GM12878 (cell line): Measurements from ENCODE around the gene DLX5. TPM values are rescaled to one million over a fixed set of nuclear protein-coding genes. Genes with fewer than 3 reads are reported as not detected.

Experiments used
- ATAC-seq: fragments of 200-7000 bp; cut with Tn5 transposase; 3 replicates; pipeline ENCODE4 v1.9.1; 2020; ENCODE audit warnings: mild to moderate bottlenecking, moderate library complexity
- BruUV-seq: library from RNA; stranded (reverse); fragments of 400-500 nt; replicated peaks from 2 replicates; lab custom pipeline; 2021; lab: Mats Ljungman, UMichigan
- CTCF ChIA-PET: fragments of 300-600 bp; sonication (Branson Sonifier 250); formaldehyde crosslinking; extraction: SDS; loops from one replicate; lab custom pipeline; 2021; ENCODE audit warnings: inconsistent platforms; lab: Yijun Ruan, JAX
- POLR2A ChIA-PET: fragments of 350-600 bp; formaldehyde crosslinking; extraction: SDS; loops from one replicate; lab custom pipeline; 2021; ENCODE audit warnings: inconsistent platforms; lab: Charles Lee
- RAD21 ChIA-PET: fragments of 300-600 bp; sonication (Branson Sonifier 250); formaldehyde crosslinking; loops from one replicate; lab custom pipeline; 2023; ENCODE audit warnings: antibody characterized with exemption; ENCODE audit not compliant: unreplicated experiment; lab: Charles Lee
- SMC1A ChIA-PET: fragments of 300-600 bp; sonication (Branson Sonifier 250); formaldehyde crosslinking; loops from one replicate; lab custom pipeline; 2023; ENCODE audit not compliant: unreplicated experiment, uncharacterized antibody; lab: Charles Lee
- DNase-seq: peaks from one replicate; pipeline ENCODE4 v3.0.0-alpha.2; 2011; ENCODE audit warnings: low read depth, low spot score
- FAIRE-seq: peaks from 3 replicates; lab custom pipeline; 2011; peaks lifted over from hg19 to GRCh38; lab: Jason Lieb, UNC
- H2AFZ ChIP-seq: 2 replicates; pipeline ENCODE4 v1.6.0; 2011; ENCODE audit warnings: low read depth, low read length, control low read depth; ENCODE audit not compliant: control insufficient read depth
- H3K27ac ChIP-seq: 2 replicates; pipeline ENCODE4 v1.5.1; 2011; ENCODE audit warnings: control low read depth; ENCODE audit not compliant: control insufficient read depth, insufficient read depth
- H3K27me3 ChIP-seq, 2 experiments: replicated peaks in 1 of 2; 2 replicates each; pipeline versions ENCODE4 v1.6.0 to v1.6.1; 2011; ENCODE audit warnings: low read length in 1 of 2; ENCODE audit not compliant: control insufficient read depth in 2 of 2, insufficient read depth in 2 of 2
- H3K36me3 ChIP-seq, 2 experiments: 2 replicates each; pipeline ENCODE4 v1.5.1; 2011; ENCODE audit warnings: low read length in 1 of 2; ENCODE audit not compliant: control insufficient read depth in 2 of 2, insufficient read depth in 2 of 2
- H3K4me1 ChIP-seq: 2 replicates; pipeline ENCODE4 v1.6.1; 2011; ENCODE audit warnings: mild to moderate bottlenecking, low read length, moderate library complexity, mixed read lengths; ENCODE audit not compliant: control insufficient read depth, insufficient read depth
- H3K4me2 ChIP-seq: 2 replicates; pipeline ENCODE4 v1.6.0; 2011; ENCODE audit warnings: control low read depth; ENCODE audit not compliant: control insufficient read depth, insufficient read depth
- H3K4me3 ChIP-seq: fragments of 200-600 bp; sonication (generic); 2 replicates; pipeline ENCODE4 v1.5.1; 2016
- H3K79me2 ChIP-seq: 2 replicates; pipeline ENCODE4 v1.6.0; 2011; ENCODE audit warnings: low read length; ENCODE audit not compliant: control insufficient read depth, insufficient read depth
- H3K9ac ChIP-seq: 2 replicates; pipeline ENCODE4 v1.8.0; 2011; ENCODE audit warnings: low read length, control low read depth, mixed read lengths; ENCODE audit not compliant: control insufficient read depth, insufficient read depth
- H3K9me3 ChIP-seq: replicated peaks from 3 replicates; pipeline ENCODE4 v1.5.1; 2011; ENCODE audit warnings: mild to moderate bottlenecking, low read length; ENCODE audit not compliant: control insufficient read depth, insufficient read depth
- H4K20me1 ChIP-seq: 2 replicates; pipeline ENCODE4 v1.6.0; 2011; ENCODE audit not compliant: control insufficient read depth, insufficient read depth
- CBX5 ChIP-seq: sonication (generic); IDR thresholded peaks from 2 replicates; pipeline ENCODE4 v1.6.1; 2016; ENCODE audit warnings: low read depth, moderate library complexity, mild to moderate bottlenecking, inconsistent platforms
- GATAD2B ChIP-seq: fragments of 450-650 bp; conservative IDR thresholded peaks from 2 replicates; pipeline ENCODE4 v1.6.1; 2017; ENCODE audit warnings: low read depth, mild to moderate bottlenecking, moderate library complexity
- MTA2 ChIP-seq: fragments of 450-650 bp; IDR thresholded peaks from 2 replicates; pipeline ENCODE4 v1.6.1; 2016; ENCODE audit warnings: low read depth, mild to moderate bottlenecking, moderate library complexity
- NR2C1 ChIP-seq: fragments of 450-650 bp; IDR thresholded peaks from 2 replicates; pipeline ENCODE4 v1.6.1; 2017; ENCODE audit warnings: antibody characterized with exemption, mild to moderate bottlenecking, moderate library complexity
- NR2C2 ChIP-seq: IDR thresholded peaks from 2 replicates; pipeline ENCODE4 v1.6.1; 2011; ENCODE audit warnings: borderline replicate concordance, low read depth; ENCODE audit not compliant: control insufficient read depth, insufficient read length
- PML ChIP-seq: IDR thresholded peaks from 2 replicates; pipeline ENCODE4 v1.6.1; 2012; ENCODE audit warnings: low read length, inconsistent platforms
- RCOR1 ChIP-seq: conservative IDR thresholded peaks from 2 replicates; pipeline ENCODE4 v1.6.1; 2012; ENCODE audit warnings: low read depth, low read length, improper control_type of control experiment
- SIX5 ChIP-seq: IDR thresholded peaks from 2 replicates; pipeline ENCODE4 v1.6.1; 2011; ENCODE audit warnings: mild to moderate bottlenecking, low read depth, low read length, moderate library complexity; ENCODE audit not compliant: severe bottlenecking
- SMAD5 ChIP-seq: IDR thresholded peaks from 2 replicates; pipeline ENCODE4 v1.6.1; 2016; ENCODE audit warnings: antibody characterized with exemption, low read depth
- STAT1 ChIP-seq: fragments of 450-650 bp; conservative IDR thresholded peaks from 2 replicates; pipeline ENCODE4 v1.6.1; 2014; ENCODE audit warnings: antibody characterized with exemption, mild to moderate bottlenecking
- ZNF274 ChIP-seq: IDR thresholded peaks from one replicate; pipeline ENCODE4 v1.8.0; 2011; ENCODE audit not compliant: insufficient read length, insufficient read depth
- WGBS: methylation state at CpG from one replicate; pipeline ENCODE4 v1.1.6; 2016; ENCODE audit warnings: low lambda C conversion rate; ENCODE audit not compliant: insufficient replicate concordance, insufficient coverage; ENCODE audit errors: missing lambda C conversion rate; 5-methylcytosine and 5-hydroxymethylcytosine counted together
- in situ Hi-C: fragments of 300-500 bp; cut with MboI; formaldehyde crosslinking; loops from 9 replicates; pipeline ENCODE4 v1.14.3; 2018; ENCODE audit warnings: mixed read lengths
- intact Hi-C: fragments of 100-400 bp; cut with micrococcal nuclease; formaldehyde crosslinking; loops from one replicate; pipeline ENCODE4 v1.14.2; 2022; ENCODE audit not compliant: unreplicated experiment
- polyA plus RNA-seq, 11 experiments: library from polyadenylated mRNA; depleted of rRNA in 4 of 11; unstranded in 6 of 11; stranded (reverse) in 5 of 11; fragments of >200 nt; fragmentation: Nextera tagmentation in 4 of 11; fragmentation: Illumina TruSeq in 1 of 11; extraction: Ambion mirVana in 4 of 11; extraction: Trizol in 1 of 11; gene quantifications; 1 replicate in 1 of 11; 2 replicates in 10 of 11; pipeline versions ENCODE4 v1.2.1 to v1.2.3, GENCODE V29; 2011 to 2016; ENCODE audit warnings: inconsistent platforms in 2 of 11, missing spikeins in 2 of 11, low read depth in 1 of 11
- total RNA-seq, 4 experiments: library from RNA; depleted of rRNA in 3 of 4; stranded (reverse); fragments of >200 nt in 3 of 4; fragmentation: Illumina TruSeq in 1 of 4; extraction: Trizol in 1 of 4; gene quantifications; 2 replicates each; pipeline versions ENCODE4 v1.2.1 to v1.2.3, GENCODE V29; 2013 to 2021
- TF ChIP-seq, protein P1 (sequence below): IDR thresholded peaks from 2 replicates; pipeline ENCODE4 v1.6.1; 2012; ENCODE audit warnings: low read depth, low read length, improper control_type of control experiment
- TF ChIP-seq, protein P2 (sequence below): fragments of 450-650 bp; IDR thresholded peaks from 2 replicates; pipeline ENCODE4 v1.6.1; 2018; ENCODE audit warnings: mild to moderate bottlenecking, low read depth, moderate library complexity; ENCODE audit not compliant: partially characterized antibody
- TF ChIP-seq, protein P3 (sequence below): IDR thresholded peaks from 2 replicates; pipeline ENCODE4 v1.6.1; 2011; ENCODE audit warnings: mild to moderate bottlenecking, low read depth, low read length, moderate library complexity; ENCODE audit not compliant: insufficient replicate concordance

DLX5 gene
- total and polyA plus RNA-seq, 10 of the 15 experiments (the other 5 are each of a cell fraction or from before 2014, with no cell fraction given), result not detected

DNA sequence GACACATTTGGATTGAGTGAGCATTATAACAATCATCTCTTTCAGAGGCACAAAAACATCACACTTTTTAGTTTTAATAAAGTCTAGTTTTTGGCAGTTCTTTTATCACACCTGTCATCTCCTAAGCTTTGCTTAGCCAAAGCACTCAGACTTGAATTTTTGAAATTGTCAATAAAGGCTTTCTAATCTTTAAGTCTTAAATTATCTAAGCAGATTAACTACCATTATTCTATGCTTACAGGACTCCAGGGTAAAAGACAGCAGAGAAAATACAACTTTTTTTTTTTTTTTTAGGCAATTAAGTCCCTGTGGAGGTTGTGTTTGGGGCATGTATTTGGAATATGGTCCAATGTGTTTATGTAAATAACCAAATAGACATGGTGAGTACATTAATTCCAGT lies 36.9 kb downstream of the DLX5 start:
- H3K27ac ChIP-seq, result no peak overlapping the region
- ATAC-seq, result no peak
- intact Hi-C loops, result no loop called here
- H2AFZ ChIP-seq, result no peak overlapping the region
- no peaks in the 10 kb centered on the region for H3K36me3 ChIP-seq
- no peak overlapping the region for H3K9ac ChIP-seq
- CTCF ChIA-PET, result no interaction called here
- FAIRE-seq, result no peak
- H3K4me3 ChIP-seq, result no peak overlapping the region
- no peaks in the 10 kb centered on the region for H4K20me1 ChIP-seq
- H3K4me1 ChIP-seq, result no peaks in the 10 kb centered on the region
- BruUV-seq, result no TSS peak
- H3K9me3 ChIP-seq, result no peaks in the 10 kb centered on the region
- SMC1A ChIA-PET, result interaction anchor here (0.5 kb wide), 1 partner anchor 574 kb away, joined by 3 read pairs; no protein-coding TSS in a partner anchor
- DNase-seq, result no peak
- TF ChIP-seq SIX5, result no peak
- TF ChIP-seq ZNF274, result no peak
- no peak for TF ChIP-seq SMAD5
- no peak for TF ChIP-seq CBX5
- TF ChIP-seq NR2C1, result no peak
- TF ChIP-seq PML, result no peak
- TF ChIP-seq, all 136 proteins: peak for 0
- in situ Hi-C loops, result no loop called here
- Histone ChIP-seq H3K4me2 (no peak overlapping the region), H3K27me3 (peaks cover 3 to 4% of the 10 kb centered on the region in 2 experiments), H3K79me2 (no peaks in the 10 kb centered on the region)
- RAD21 ChIA-PET, result no interaction called here
- POLR2A ChIA-PET, result no interaction called here

DNA sequence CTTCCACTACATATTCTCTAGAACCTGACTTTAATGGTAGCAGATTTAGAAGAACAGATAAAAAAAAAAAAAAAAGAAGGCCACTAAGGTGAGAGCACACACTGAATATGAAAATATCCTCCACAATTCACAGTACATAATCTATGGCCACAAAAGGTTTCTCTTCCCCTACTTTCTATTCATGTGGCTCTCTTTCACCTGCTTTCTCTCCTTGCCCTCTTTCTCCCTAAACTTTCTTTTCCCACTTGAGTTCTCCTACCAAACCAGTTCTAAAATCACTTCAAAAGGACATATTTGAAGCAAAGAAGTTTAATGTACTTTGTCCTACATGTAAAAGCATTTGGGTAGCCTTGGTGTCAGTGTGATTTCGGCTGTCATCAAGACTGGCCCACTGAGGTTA lies 37.7 kb downstream of the DLX5 start:
- CTCF ChIA-PET, result no interaction called here
- no TSS peak for BruUV-seq
- TF ChIP-seq MTA2, result no peak
- TF ChIP-seq, protein P1, sequence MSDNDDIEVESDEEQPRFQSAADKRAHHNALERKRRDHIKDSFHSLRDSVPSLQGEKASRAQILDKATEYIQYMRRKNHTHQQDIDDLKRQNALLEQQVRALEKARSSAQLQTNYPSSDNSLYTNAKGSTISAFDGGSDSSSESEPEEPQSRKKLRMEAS, result no peak
- no peak for TF ChIP-seq NR2C2
- TF ChIP-seq, protein P2, sequence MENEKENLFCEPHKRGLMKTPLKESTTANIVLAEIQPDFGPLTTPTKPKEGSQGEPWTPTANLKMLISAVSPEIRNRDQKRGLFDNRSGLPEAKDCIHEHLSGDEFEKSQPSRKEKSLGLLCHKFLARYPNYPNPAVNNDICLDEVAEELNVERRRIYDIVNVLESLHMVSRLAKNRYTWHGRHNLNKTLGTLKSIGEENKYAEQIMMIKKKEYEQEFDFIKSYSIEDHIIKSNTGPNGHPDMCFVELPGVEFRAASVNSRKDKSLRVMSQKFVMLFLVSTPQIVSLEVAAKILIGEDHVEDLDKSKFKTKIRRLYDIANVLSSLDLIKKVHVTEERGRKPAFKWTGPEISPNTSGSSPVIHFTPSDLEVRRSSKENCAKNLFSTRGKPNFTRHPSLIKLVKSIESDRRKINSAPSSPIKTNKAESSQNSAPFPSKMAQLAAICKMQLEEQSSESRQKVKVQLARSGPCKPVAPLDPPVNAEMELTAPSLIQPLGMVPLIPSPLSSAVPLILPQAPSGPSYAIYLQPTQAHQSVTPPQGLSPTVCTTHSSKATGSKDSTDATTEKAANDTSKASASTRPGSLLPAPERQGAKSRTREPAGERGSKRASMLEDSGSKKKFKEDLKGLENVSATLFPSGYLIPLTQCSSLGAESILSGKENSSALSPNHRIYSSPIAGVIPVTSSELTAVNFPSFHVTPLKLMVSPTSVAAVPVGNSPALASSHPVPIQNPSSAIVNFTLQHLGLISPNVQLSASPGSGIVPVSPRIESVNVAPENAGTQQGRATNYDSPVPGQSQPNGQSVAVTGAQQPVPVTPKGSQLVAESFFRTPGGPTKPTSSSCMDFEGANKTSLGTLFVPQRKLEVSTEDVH, result no peak
- no peak for TF ChIP-seq RCOR1
- TF ChIP-seq, protein P3, sequence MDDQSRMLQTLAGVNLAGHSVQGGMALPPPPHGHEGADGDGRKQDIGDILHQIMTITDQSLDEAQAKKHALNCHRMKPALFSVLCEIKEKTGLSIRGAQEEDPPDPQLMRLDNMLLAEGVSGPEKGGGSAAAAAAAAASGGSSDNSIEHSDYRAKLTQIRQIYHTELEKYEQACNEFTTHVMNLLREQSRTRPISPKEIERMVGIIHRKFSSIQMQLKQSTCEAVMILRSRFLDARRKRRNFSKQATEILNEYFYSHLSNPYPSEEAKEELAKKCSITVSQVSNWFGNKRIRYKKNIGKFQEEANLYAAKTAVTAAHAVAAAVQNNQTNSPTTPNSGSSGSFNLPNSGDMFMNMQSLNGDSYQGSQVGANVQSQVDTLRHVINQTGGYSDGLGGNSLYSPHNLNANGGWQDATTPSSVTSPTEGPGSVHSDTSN, result no peak
- TF ChIP-seq GATAD2B, result no peak
- no peak for TF ChIP-seq STAT1

More for the DNA sequence above, 37.7 kb downstream of the DLX5 start:
- ChIA-PET POLR2A (no interaction called here), SMC1A (no interaction called here), RAD21 (interaction anchor here (0.6 kb wide), 1 partner anchor 966 kb away, joined by 3 read pairs; no protein-coding TSS in a partner anchor)
- no peak overlapping the region for H2AFZ ChIP-seq
- no peak overlapping the region for H3K9ac ChIP-seq
- no peaks in the 10 kb centered on the region for H3K9me3 ChIP-seq
- in situ Hi-C loops, result no loop called here
- 0% methylated on average over 1 of the region's 1 CpG for WGBS
- H3K27me3 ChIP-seq, result peaks cover 0 to 3% of the 10 kb centered on the region in 2 experiments; a peak in 2 of 4 replicates
- ATAC-seq (no peak), FAIRE-seq (no peak), DNase-seq (no peak)
- H3K4me2 ChIP-seq, result no peak overlapping the region
- H4K20me1 ChIP-seq, result no peaks in the 10 kb centered on the region
- H3K27ac ChIP-seq, result no peak overlapping the region
- H3K36me3 ChIP-seq, result no peaks in the 10 kb centered on the region
- no peaks in the 10 kb centered on the region for H3K79me2 ChIP-seq
- H3K4me1 ChIP-seq, result no peaks in the 10 kb centered on the region
- no peak overlapping the region for H3K4me3 ChIP-seq
- intact Hi-C loops, result no loop called here
